WTC11 (cell line): Measurements from ENCODE around the gene ITGB3. TPM values are rescaled to one million over a fixed set of nuclear protein-coding genes. Genes with fewer than 3 reads are reported as not detected.

Source experiments
- ATF1 ChIP-seq: sonication (generic); formaldehyde crosslinking; IDR thresholded peaks from 2 replicates; pipeline ENCODE4 v1.8.1; 2023; ENCODE audit warnings: mild to moderate bottlenecking, moderate library complexity, missing genetic modification reagents
- ATF2 ChIP-seq: sonication (generic); formaldehyde crosslinking; IDR thresholded peaks from 2 replicates; pipeline ENCODE4 v1.8.1; 2022; ENCODE audit warnings: low read depth, missing genetic modification reagents, borderline replicate concordance
- CDX4 ChIP-seq: fragments of 250-450 bp; sonication (Bioruptor Pico); IDR thresholded peaks from 2 replicates; pipeline ENCODE4 v1.9.0; 2021; ENCODE audit warnings: moderate library complexity, mild to moderate bottlenecking, inconsistent platforms, borderline replicate concordance
- CREM ChIP-seq: sonication (generic); formaldehyde crosslinking; IDR thresholded peaks from 2 replicates; pipeline ENCODE4 v1.8.1; 2022; ENCODE audit warnings: mild to moderate bottlenecking, missing genetic modification reagents, moderate library complexity
- ESRRA ChIP-seq: sonication (generic); formaldehyde crosslinking; IDR thresholded peaks from 2 replicates; pipeline ENCODE4 v1.8.1; 2022; ENCODE audit warnings: mild to moderate bottlenecking, missing genetic modification reagents, borderline replicate concordance
- FOXJ3 ChIP-seq: sonication (generic); formaldehyde crosslinking; IDR thresholded peaks from 2 replicates; pipeline ENCODE4 v1.9.0; 2021; ENCODE audit warnings: missing genetic modification reagents, mild to moderate bottlenecking, borderline replicate concordance
- GRHL2 ChIP-seq: fragments of 250-450 bp; sonication (Bioruptor Pico); IDR thresholded peaks from 2 replicates; pipeline ENCODE4 v1.8.0; 2022; ENCODE audit warnings: mild to moderate bottlenecking, moderate library complexity; ENCODE audit not compliant: insufficient replicate concordance, severe bottlenecking
- IRF2 ChIP-seq: sonication (generic); formaldehyde crosslinking; IDR thresholded peaks from 2 replicates; pipeline ENCODE4 v1.8.0; 2022; ENCODE audit warnings: low read depth, missing genetic modification reagents, borderline replicate concordance
- NFE2L1 ChIP-seq: sonication (generic); formaldehyde crosslinking; IDR thresholded peaks from 2 replicates; pipeline ENCODE4 v1.8.1; 2023; ENCODE audit warnings: missing genetic modification reagents
- NR1H2 ChIP-seq: sonication (generic); formaldehyde crosslinking; IDR thresholded peaks from 2 replicates; pipeline ENCODE4 v1.9.0; 2021; ENCODE audit warnings: mild to moderate bottlenecking, moderate library complexity, missing genetic modification reagents
- OVOL2 ChIP-seq: fragments of 250-450 bp; sonication (Bioruptor Pico); IDR thresholded peaks from 2 replicates; pipeline ENCODE4 v1.9.0; 2021; ENCODE audit warnings: mild to moderate bottlenecking, borderline replicate concordance
- SMAD3 ChIP-seq: sonication (generic); formaldehyde crosslinking; IDR thresholded peaks from 2 replicates; pipeline ENCODE4 v1.8.0; 2022; ENCODE audit warnings: missing genetic modification reagents, mild to moderate bottlenecking, borderline replicate concordance
- TEAD4 ChIP-seq: sonication (generic); formaldehyde crosslinking; IDR thresholded peaks from 2 replicates; pipeline ENCODE4 v1.8.0; 2022; ENCODE audit warnings: mild to moderate bottlenecking, missing genetic modification reagents
- TP53 ChIP-seq: sonication (generic); formaldehyde crosslinking; IDR thresholded peaks from 2 replicates; pipeline ENCODE4 v1.8.1; 2023; ENCODE audit warnings: mild to moderate bottlenecking, missing genetic modification reagents
- ZNF396 ChIP-seq: fragments of 250-450 bp; sonication (Bioruptor Pico); IDR thresholded peaks from 2 replicates; pipeline ENCODE4 v1.8.0; 2021; ENCODE audit warnings: mild to moderate bottlenecking, moderate library complexity, borderline replicate concordance
- ZNF423 ChIP-seq: fragments of 250-450 bp; sonication (Bioruptor Pico); IDR thresholded peaks from 2 replicates; pipeline ENCODE4 v2.1.2; 2022; ENCODE audit warnings: mild to moderate bottlenecking, moderate library complexity
- total RNA-seq: library from RNA; stranded (reverse); gene quantifications from 3 replicates; pipeline ENCODE4 v1.2.3, GENCODE V29; 2021
- TF ChIP-seq, protein P1 (sequence below): sonication (generic); formaldehyde crosslinking; IDR thresholded peaks from 2 replicates; pipeline ENCODE4 v1.8.1; 2023; ENCODE audit warnings: mild to moderate bottlenecking, moderate library complexity, missing genetic modification reagents
- TF ChIP-seq, protein P2 (sequence below): sonication (generic); formaldehyde crosslinking; IDR thresholded peaks from 2 replicates; pipeline ENCODE4 v1.8.0; 2023; ENCODE audit warnings: mild to moderate bottlenecking, missing genetic modification reagents
- TF ChIP-seq, protein P3 (sequence below): sonication (generic); formaldehyde crosslinking; IDR thresholded peaks from 2 replicates; pipeline ENCODE4 v1.8.1; 2022; ENCODE audit warnings: mild to moderate bottlenecking, moderate library complexity, missing genetic modification reagents
- TF ChIP-seq, protein P4 (sequence below): fragments of 250-450 bp; sonication (Bioruptor Pico); conservative IDR thresholded peaks from 2 replicates; pipeline ENCODE4 v1.9.0; 2021; ENCODE audit warnings: mild to moderate bottlenecking
- TF ChIP-seq, protein P5 (sequence below): sonication (generic); formaldehyde crosslinking; IDR thresholded peaks from 2 replicates; pipeline ENCODE4 v1.8.1; 2022; ENCODE audit warnings: missing genetic modification reagents, borderline replicate concordance

Gene ITGB3
- total RNA-seq, 1 experiment from 2014 or later, result 0.04 TPM

GRCh38 chr17:47323382-47324223 lies 70.0 kb downstream of the ITGB3 start, which contains the start of gene EFCAB13 (continued):
- TF ChIP-seq, protein P1, sequence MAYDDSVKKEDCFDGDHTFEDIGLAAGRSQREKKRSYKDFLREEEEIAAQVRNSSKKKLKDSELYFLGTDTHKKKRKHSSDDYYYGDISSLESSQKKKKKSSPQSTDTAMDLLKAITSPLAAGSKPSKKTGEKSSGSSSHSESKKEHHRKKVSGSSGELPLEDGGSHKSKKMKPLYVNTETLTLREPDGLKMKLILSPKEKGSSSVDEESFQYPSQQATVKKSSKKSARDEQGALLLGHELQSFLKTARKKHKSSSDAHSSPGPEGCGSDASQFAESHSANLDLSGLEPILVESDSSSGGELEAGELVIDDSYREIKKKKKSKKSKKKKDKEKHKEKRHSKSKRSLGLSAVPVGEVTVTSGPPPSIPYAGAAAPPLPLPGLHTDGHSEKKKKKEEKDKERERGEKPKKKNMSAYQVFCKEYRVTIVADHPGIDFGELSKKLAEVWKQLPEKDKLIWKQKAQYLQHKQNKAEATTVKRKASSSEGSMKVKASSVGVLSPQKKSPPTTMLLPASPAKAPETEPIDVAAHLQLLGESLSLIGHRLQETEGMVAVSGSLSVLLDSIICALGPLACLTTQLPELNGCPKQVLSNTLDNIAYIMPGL (CRISPR knock-in tag), result peak; percentile 98
- TF ChIP-seq, protein P2, sequence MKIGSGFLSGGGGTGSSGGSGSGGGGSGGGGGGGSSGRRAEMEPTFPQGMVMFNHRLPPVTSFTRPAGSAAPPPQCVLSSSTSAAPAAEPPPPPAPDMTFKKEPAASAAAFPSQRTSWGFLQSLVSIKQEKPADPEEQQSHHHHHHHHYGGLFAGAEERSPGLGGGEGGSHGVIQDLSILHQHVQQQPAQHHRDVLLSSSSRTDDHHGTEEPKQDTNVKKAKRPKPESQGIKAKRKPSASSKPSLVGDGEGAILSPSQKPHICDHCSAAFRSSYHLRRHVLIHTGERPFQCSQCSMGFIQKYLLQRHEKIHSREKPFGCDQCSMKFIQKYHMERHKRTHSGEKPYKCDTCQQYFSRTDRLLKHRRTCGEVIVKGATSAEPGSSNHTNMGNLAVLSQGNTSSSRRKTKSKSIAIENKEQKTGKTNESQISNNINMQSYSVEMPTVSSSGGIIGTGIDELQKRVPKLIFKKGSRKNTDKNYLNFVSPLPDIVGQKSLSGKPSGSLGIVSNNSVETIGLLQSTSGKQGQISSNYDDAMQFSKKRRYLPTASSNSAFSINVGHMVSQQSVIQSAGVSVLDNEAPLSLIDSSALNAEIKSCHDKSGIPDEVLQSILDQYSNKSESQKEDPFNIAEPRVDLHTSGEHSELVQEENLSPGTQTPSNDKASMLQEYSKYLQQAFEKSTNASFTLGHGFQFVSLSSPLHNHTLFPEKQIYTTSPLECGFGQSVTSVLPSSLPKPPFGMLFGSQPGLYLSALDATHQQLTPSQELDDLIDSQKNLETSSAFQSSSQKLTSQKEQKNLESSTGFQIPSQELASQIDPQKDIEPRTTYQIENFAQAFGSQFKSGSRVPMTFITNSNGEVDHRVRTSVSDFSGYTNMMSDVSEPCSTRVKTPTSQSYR (CRISPR knock-in tag), result no peak; the same call in 1 of the 2 replicates
- TF ChIP-seq GRHL2 (no peak), TP53 (peak; percentile 95), OVOL2 (CRISPR knock-in tag) (no peak), ESRRA (CRISPR knock-in tag) (peak; percentile 86; the same call in 1 of the 2 replicates), NR1H2 (0 out of 2 replicates have a peak, but pooled peaks have one; percentile 74), SMAD3 (CRISPR knock-in tag) (peak; percentile 71; the same call in 1 of the 2 replicates), IRF2 (CRISPR knock-in tag) (0 out of 2 replicates have a peak, but pooled peaks have one; percentile 55), CREM (CRISPR knock-in tag) (peak; percentile 85; the same call in 1 of the 2 replicates), NFE2L1 (CRISPR knock-in tag) (peak; percentile 92), FOXJ3 (CRISPR knock-in tag) (no peak), ATF2 (CRISPR knock-in tag) (no peak), CDX4 (CRISPR knock-in tag) (no peak), ZNF396 (CRISPR knock-in tag) (no peak), ZNF423 (CRISPR knock-in tag) (0 out of 2 replicates have a peak, but pooled peaks have one; percentile 21), TEAD4 (CRISPR knock-in tag) (peak; percentile 71; the same call in 1 of the 2 replicates), ATF1 (CRISPR knock-in tag) (no peak)
- TF ChIP-seq, protein P3, sequence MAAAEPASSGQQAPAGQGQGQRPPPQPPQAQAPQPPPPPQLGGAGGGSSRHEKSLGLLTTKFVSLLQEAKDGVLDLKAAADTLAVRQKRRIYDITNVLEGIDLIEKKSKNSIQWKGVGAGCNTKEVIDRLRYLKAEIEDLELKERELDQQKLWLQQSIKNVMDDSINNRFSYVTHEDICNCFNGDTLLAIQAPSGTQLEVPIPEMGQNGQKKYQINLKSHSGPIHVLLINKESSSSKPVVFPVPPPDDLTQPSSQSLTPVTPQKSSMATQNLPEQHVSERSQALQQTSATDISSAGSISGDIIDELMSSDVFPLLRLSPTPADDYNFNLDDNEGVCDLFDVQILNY (CRISPR knock-in tag), result peak; percentile 97
- TF ChIP-seq, protein P4, sequence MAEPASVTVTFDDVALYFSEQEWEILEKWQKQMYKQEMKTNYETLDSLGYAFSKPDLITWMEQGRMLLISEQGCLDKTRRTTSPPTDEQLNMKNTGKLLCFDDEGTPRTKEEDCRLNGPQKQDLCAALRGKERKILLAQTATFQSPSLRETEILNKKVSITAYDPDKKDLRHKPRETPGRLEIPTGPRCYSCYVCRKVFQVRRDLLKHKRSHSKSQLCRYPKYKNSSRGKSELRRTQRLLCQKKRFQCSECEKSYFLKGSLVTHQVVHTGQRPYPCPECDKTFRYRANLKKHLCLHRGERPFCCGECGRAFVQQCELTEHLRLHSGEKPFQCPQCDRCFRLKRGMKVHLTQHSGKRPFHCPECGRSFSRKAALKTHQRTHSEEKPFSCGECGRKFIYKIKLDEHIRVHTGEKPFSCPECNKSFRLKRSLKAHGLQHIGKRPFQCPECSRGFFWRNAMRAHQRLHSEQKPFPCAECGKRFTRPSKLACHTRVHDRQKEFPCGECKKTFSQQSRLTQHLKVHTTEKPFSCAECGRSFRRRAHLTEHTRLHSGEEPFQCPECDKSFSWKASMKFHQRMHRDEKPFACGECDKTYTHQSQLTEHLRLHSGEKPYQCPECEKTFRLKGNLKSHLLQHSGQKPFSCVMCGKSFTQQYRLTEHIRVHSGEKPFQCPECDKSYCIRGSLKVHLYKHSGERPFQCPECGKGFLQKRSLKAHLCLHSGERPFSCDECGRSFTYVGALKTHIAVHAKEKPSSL (CRISPR knock-in tag), result no peak
- TF ChIP-seq, protein P5, sequence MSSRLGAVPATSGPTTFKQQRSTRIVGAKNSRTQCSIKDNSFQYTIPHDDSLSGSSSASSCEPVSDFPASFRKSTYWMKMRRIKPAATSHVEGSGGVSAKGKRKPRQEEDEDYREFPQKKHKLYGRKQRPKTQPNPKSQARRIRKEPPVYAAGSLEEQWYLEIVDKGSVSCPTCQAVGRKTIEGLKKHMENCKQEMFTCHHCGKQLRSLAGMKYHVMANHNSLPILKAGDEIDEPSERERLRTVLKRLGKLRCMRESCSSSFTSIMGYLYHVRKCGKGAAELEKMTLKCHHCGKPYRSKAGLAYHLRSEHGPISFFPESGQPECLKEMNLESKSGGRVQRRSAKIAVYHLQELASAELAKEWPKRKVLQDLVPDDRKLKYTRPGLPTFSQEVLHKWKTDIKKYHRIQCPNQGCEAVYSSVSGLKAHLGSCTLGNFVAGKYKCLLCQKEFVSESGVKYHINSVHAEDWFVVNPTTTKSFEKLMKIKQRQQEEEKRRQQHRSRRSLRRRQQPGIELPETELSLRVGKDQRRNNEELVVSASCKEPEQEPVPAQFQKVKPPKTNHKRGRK (CRISPR knock-in tag), result 0 out of 2 replicates have a peak, but pooled peaks have one; percentile 24
